CD14-positive monocyte (primary cell): Measurements from ENCODE around the gene ESPNL. TPM values are rescaled to one million over a fixed set of nuclear protein-coding genes. Genes with fewer than 3 reads are reported as not detected.

Experiments
- DNase-seq, 3 donors: peaks; one replicate each; pipeline ENCODE4 v3.0.0-alpha.2; 2011 to 2022
- H2AFZ ChIP-seq: 2 replicates; pipeline ENCODE4 v1.6.0; 2012; ENCODE audit warnings: mild to moderate bottlenecking, low read depth, low read length, inconsistent platforms; ENCODE audit not compliant: insufficient read depth, poor library complexity, severe bottlenecking
- H3K27ac ChIP-seq, 2 donors: 1 replicate in 1 of 2; 2 replicates in 1 of 2; pipeline ENCODE4 v1.5.1; 2012 to 2013; ENCODE audit warnings: low read length in 2 of 2, control low read depth in 1 of 2, inconsistent platforms in 1 of 2, low read depth in 1 of 2, mild to moderate bottlenecking in 1 of 2
- H3K27me3 ChIP-seq, 2 donors: one replicate each; pipeline versions ENCODE4 v1.6.0 to v1.6.1; 2011 to 2013; ENCODE audit warnings: low read length in 2 of 2; ENCODE audit not compliant: control insufficient read depth in 2 of 2, insufficient read depth in 2 of 2
- H3K36me3 ChIP-seq, 2 donors: replicated peaks in 1 of 2; 1 replicate in 1 of 2; 2 replicates in 1 of 2; pipeline versions ENCODE4 v1.5.1 to v1.6.1; 2012 to 2013; ENCODE audit warnings: low read length in 2 of 2, control low read depth in 1 of 2, inconsistent platforms in 1 of 2, mild to moderate bottlenecking in 1 of 2; ENCODE audit not compliant: insufficient read depth in 2 of 2, control insufficient read depth in 1 of 2
- H3K4me1 ChIP-seq, 2 donors: 1 replicate in 1 of 2; 2 replicates in 1 of 2; pipeline versions ENCODE4 v1.5.1 to v1.6.1; 2012 to 2013; ENCODE audit warnings: low read length in 2 of 2, control low read depth in 1 of 2, inconsistent platforms in 1 of 2, mild to moderate bottlenecking in 1 of 2, moderate library complexity in 1 of 2; ENCODE audit not compliant: insufficient read depth in 2 of 2, control insufficient read depth in 1 of 2
- H3K4me2 ChIP-seq: replicated peaks from 2 replicates; pipeline ENCODE3; 2012; ENCODE audit warnings: low read length, moderate library complexity, mild to moderate bottlenecking; ENCODE audit not compliant: poor library complexity, severe bottlenecking; ENCODE audit errors: extremely low read depth
- H3K4me3 ChIP-seq, 3 experiments: fragments of 200-600 bp in 1 of 3; sonication (generic) in 1 of 3; replicated peaks in 1 of 3; 1 replicate in 2 of 3; 2 replicates in 1 of 3; pipeline ENCODE4 v1.5.1; 2011 to 2013; ENCODE audit warnings: low read length in 3 of 3, mild to moderate bottlenecking in 3 of 3, control low read depth in 2 of 3, low read depth in 2 of 3, inconsistent platforms in 1 of 3, moderate library complexity in 1 of 3
- H3K79me2 ChIP-seq: 2 replicates; pipeline ENCODE4 v1.6.0; 2012; ENCODE audit warnings: mild to moderate bottlenecking, control low read depth, inconsistent platforms, low read length, moderate library complexity; ENCODE audit not compliant: insufficient read depth
- H3K9ac ChIP-seq: 2 replicates; pipeline ENCODE4 v1.6.0; 2017; ENCODE audit warnings: low read length, mild to moderate bottlenecking; ENCODE audit not compliant: insufficient read depth, poor library complexity, severe bottlenecking
- H3K9me3 ChIP-seq, 2 donors: replicated peaks in 1 of 2; 1 replicate in 1 of 2; 2 replicates in 1 of 2; pipeline versions ENCODE4 v1.5.1 to v1.6.1; 2012 to 2013; ENCODE audit warnings: low read length in 2 of 2, control low read depth in 1 of 2; ENCODE audit not compliant: control insufficient read depth in 1 of 2, insufficient read depth in 1 of 2
- H4K20me1 ChIP-seq: 2 replicates; pipeline ENCODE4 v1.6.0; 2012; ENCODE audit warnings: mild to moderate bottlenecking, low read length, control low read depth, moderate library complexity; ENCODE audit not compliant: insufficient read depth
- H3K27ac Mint-ChIP-seq, 7 donors: one replicate each; pipeline ENCODE4 v1.8.0; 2020; ENCODE audit warnings: mild to moderate bottlenecking in 7 of 7, mixed read lengths in 7 of 7, moderate library complexity in 6 of 7, inconsistent platforms in 2 of 7
- H3K27me3 Mint-ChIP-seq, 3 donors: one replicate each; pipeline ENCODE4 v1.8.0; 2021 to 2022; ENCODE audit warnings: low read depth in 3 of 3, mild to moderate bottlenecking in 3 of 3, mixed read lengths in 3 of 3, moderate library complexity in 3 of 3, inconsistent platforms in 1 of 3
- H3K36me3 Mint-ChIP-seq, 2 donors: one replicate each; pipeline ENCODE4 v1.8.0; 2020; ENCODE audit warnings: mixed read lengths in 2 of 2, inconsistent platforms in 1 of 2, mild to moderate bottlenecking in 1 of 2
- H3K4me1 Mint-ChIP-seq: one replicate; pipeline ENCODE4 v1.8.0; 2020; ENCODE audit warnings: mild to moderate bottlenecking, mixed read lengths
- H3K4me3 Mint-ChIP-seq, 2 donors: one replicate each; pipeline ENCODE4 v1.8.0; 2020; ENCODE audit warnings: mild to moderate bottlenecking in 2 of 2, mixed read lengths in 2 of 2, moderate library complexity in 1 of 2
- H3K9me3 Mint-ChIP-seq, 7 donors: one replicate each; pipeline ENCODE4 v1.8.0; 2020 to 2022; ENCODE audit warnings: mixed read lengths in 7 of 7, mild to moderate bottlenecking in 6 of 7, moderate library complexity in 6 of 7, inconsistent platforms in 2 of 7
- WGBS: methylation state at CpG from one replicate; pipeline ENCODE4 v1.1.5; 2013; ENCODE audit warnings: missing lambda C conversion rate; ENCODE audit not compliant: insufficient coverage; 5-methylcytosine and 5-hydroxymethylcytosine counted together
- intact Hi-C, 2 donors: fragments of 100-400 bp; cut with micrococcal nuclease; formaldehyde crosslinking; loops; one replicate each; pipeline versions ENCODE4 v1.15.0 to v1.15.1; 2023
- polyA plus RNA-seq, 3 donors: library from polyadenylated mRNA; depleted of rRNA in 1 of 3; unstranded in 2 of 3; stranded (reverse) in 1 of 3; fragments of 300-500 nt in 2 of 3; fragments of >200 nt in 1 of 3; fragmentation: Illumina TruSeq in 2 of 3; gene quantifications; 1 replicate in 2 of 3; 2 replicates in 1 of 3; pipeline ENCODE4 v1.2.3, GENCODE V29; 2012 to 2021
- TF ChIP-seq, protein P1 (sequence below): fragments of 200-600 bp; IDR thresholded peaks from one replicate; pipeline ENCODE4 v1.8.0; 2022; ENCODE audit warnings: antibody characterized with exemption, mild to moderate bottlenecking

Gene ESPNL
- polyA plus RNA-seq, 3 donors = not detected

DNA sequence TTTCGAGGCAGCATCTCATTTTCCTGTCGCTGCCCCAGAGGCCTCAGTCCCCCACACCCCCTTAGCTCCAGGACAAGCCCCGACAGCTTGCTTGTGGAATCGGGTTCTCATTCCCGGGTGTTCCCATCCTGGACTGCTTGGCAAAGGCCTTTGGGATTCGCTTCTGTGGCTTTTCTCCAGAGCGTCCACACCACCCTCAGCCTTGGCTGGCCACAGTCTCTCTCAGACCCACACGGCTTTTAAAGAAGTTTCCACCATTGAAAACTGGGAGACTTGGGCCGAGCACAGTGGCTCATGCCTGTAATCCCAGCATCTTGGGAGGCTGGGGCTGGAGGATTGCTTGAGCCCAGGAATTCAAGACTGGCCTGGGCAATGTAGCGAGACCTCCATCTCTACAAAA, 2.7 kb downstream of the ESPNL start:
- Histone ChIP-seq H3K4me3 (no peak overlapping the region), H3K9ac (no peak overlapping the region), H3K4me1 (peaks cover 28 to 29% of the 10 kb centered on the region in 2 donors), H3K27me3 (no peaks in the 10 kb centered on the region), H3K79me2 (no peaks in the 10 kb centered on the region), H4K20me1 (no peaks in the 10 kb centered on the region), H3K36me3 (no peaks in the 10 kb centered on the region), H2AFZ (no peak overlapping the region), H3K27ac (no peak overlapping the region), H3K9me3 (no peaks in the 10 kb centered on the region), H3K4me2 (no peak overlapping the region)
- no peak overlapping the region for H3K4me3 Mint-ChIP-seq
- peaks cover 22% of the 10 kb centered on the region for H3K4me1 Mint-ChIP-seq
- no peaks in the 10 kb centered on the region for H3K36me3 Mint-ChIP-seq
- H3K9me3 Mint-ChIP-seq = no peaks in the 10 kb centered on the region
- H3K27ac Mint-ChIP-seq = no peak overlapping the region
- TF ChIP-seq, protein P1, sequence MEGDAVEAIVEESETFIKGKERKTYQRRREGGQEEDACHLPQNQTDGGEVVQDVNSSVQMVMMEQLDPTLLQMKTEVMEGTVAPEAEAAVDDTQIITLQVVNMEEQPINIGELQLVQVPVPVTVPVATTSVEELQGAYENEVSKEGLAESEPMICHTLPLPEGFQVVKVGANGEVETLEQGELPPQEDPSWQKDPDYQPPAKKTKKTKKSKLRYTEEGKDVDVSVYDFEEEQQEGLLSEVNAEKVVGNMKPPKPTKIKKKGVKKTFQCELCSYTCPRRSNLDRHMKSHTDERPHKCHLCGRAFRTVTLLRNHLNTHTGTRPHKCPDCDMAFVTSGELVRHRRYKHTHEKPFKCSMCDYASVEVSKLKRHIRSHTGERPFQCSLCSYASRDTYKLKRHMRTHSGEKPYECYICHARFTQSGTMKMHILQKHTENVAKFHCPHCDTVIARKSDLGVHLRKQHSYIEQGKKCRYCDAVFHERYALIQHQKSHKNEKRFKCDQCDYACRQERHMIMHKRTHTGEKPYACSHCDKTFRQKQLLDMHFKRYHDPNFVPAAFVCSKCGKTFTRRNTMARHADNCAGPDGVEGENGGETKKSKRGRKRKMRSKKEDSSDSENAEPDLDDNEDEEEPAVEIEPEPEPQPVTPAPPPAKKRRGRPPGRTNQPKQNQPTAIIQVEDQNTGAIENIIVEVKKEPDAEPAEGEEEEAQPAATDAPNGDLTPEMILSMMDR = no peak
- H3K27me3 Mint-ChIP-seq = peaks cover 2 to 3% (median 3%) of the 10 kb centered on the region in 3 donors
- no peak for DNase-seq
- WGBS = 85% methylated on average over 7 of the region's 10 CpGs
- intact Hi-C loops = no loop called here

DNA sequence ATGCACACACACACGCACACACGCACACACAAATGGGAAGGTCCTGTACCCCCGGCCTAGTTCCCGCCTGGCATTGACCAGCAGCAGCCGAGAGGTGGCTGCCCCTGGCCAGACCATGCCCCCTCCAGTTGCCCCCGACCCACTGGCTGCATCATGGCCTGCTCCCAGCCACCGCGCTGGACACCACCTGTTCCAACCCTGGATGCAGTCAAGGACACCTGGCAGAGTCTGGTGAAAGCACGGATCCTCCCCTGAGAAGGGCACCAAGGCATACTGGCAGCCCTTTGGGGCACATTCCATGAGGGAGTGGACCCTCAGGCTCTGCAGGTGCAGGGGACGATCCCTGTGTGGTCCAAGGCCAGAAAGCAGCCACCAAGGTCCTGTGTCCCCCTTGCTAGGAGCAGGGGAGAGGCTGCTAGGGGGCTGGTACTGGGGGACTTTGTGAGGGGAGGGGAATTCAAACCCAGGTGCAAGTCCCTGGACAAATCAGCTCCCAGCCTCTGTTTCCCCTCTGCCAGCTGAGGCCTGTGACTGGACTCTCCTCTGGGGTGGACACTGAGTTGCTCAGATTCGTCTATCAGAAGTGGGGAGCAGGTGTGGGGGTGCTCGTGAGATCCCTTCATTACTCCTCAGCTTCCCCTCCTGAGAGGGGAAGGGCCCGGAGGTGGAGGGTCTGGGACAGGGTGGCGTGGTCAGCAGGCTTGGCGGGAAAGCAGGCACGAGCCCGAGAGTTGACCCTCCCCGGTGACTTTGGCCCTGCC, 3.5 kb downstream of the ESPNL start:
- peaks cover 28% of the 10 kb centered on the region for H3K4me1 Mint-ChIP-seq
- Histone ChIP-seq H3K9me3 (no peaks in the 10 kb centered on the region), H3K27me3 (no peaks in the 10 kb centered on the region), H3K36me3 (no peaks in the 10 kb centered on the region), H3K9ac (no peak overlapping the region), H4K20me1 (no peaks in the 10 kb centered on the region), H3K4me1 (peaks cover 26 to 35% of the 10 kb centered on the region in 2 donors), H3K79me2 (no peaks in the 10 kb centered on the region), H3K4me3 (no peak overlapping the region), H3K27ac (no peak overlapping the region), H3K4me2 (no peak overlapping the region), H2AFZ (no peak overlapping the region)
- H3K9me3 Mint-ChIP-seq = no peaks in the 10 kb centered on the region
- H3K27ac Mint-ChIP-seq = no peak overlapping the region
- no peak overlapping the region for H3K4me3 Mint-ChIP-seq
- DNase-seq = no peak
- WGBS = 98% methylated on average over 10 of the region's 18 CpGs
- H3K27me3 Mint-ChIP-seq = peaks cover 2 to 7% (median 3%) of the 10 kb centered on the region in 3 donors
- intact Hi-C loops = no loop called here
- TF ChIP-seq, protein P1 = no peak
- H3K36me3 Mint-ChIP-seq = no peaks in the 10 kb centered on the region
